Stimulated activated CD8-positive, alpha-beta memory T cell treated with anti-CD3 and anti-CD28 coated beads, Interleukin-4, amount 100 ng/mL, for 1 hour (primary cell): ENCODE results near the gene NLRP13.

Source experiments
- DNase-seq, 2 donors: peaks; one replicate each; pipeline ENCODE4 v3.0.0-alpha.2; 2020; ENCODE audit warnings: low read depth in 2 of 2, low spot score in 1 of 2

The NLRP13 gene

DNA sequence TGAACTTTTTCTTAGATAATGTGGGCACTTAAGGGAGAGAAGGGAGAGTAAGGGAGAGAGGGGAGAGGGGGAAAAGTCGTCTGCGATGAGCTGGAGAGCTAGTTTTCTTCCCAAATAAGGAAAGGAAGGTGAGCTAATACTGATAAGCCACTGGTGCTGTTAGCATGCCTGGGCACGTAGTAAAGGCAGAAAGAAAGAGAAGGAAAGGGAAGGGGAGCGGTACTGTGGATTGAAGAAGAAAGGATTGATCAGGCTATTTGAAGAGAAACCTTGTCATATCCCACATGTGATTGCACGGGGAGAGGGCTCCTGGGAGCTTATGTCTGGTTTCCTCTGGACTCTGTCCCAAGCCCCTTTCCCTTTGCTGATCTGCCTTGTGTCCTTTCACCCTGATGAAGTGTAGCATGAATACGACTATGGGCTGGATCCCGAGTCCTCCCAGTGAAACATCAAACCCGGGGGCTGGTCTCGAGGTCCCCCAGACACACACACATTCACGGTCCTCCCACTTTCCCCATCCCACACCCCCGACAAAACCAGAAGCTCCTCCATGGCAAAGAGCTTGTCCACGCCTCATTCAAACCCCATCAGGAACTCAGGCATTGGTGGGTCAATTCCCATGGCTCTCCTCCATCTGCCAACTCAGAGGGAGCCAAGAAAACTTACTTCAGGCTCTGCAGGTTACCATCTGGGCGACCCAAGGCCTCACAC is 30.6 kb downstream of the NLRP13 start:
- DNase-seq: no peak

DNA sequence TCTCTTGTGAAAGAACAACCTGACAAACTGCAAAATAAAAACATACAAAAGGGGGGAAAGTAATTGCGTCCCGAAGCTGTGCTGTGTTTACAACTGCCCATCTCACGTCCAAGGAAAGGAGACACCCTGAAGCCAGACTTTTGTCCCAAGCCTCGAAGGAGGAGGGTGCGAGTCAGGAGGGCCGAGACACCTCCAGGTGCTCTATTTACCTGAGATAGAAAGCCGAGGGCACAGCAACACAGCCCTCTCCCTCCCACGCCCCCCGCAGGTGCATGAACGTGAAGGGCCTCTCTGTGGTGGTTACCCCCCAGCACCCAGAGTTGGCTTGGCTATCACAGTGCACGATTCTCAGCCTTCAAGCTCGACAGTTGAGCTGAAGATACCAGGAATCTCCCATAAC is 33.2 kb downstream of the NLRP13 start:
- DNase-seq: no peak

DNA sequence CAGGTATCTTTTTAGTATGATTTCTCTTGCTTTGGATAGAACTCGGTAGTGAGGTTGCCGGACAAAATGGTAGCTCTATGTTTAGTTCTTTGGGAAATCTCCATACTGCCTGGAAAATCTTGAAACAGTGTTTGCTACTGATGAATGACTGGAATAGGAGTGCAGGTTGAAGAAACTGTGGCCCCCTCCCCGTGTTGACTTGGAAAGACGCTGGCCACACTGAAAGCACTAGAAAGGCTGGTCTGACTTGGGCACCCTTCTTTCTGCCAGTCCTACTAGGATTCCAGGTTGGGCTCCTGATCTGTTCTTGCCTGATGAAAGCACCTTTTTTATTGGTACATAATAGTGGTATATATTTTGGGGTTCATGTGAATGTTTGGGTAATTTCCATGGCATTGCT is 49.5 kb downstream of the NLRP13 start:
- no peak for DNase-seq

DNA sequence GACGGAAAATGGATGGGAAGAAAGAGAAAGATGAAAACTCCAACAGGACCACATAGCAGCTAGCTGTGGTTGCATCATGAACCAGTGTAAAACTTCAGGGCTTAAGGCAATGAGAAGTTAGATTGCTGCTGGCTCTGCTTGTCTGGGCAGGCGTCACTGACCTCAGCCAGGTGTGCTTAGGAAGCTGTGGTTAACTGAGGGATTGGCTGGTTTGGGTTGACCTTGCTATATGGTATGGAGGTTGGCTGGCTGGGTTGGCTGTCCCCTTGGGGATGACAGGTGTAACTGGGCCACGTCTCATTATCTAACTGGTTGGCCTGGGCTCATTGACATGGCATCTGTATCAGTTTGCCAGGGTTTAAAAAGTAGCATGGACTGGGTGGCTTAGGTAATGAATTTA is 54.9 kb downstream of the NLRP13 start:
- DNase-seq: no peak

DNA sequence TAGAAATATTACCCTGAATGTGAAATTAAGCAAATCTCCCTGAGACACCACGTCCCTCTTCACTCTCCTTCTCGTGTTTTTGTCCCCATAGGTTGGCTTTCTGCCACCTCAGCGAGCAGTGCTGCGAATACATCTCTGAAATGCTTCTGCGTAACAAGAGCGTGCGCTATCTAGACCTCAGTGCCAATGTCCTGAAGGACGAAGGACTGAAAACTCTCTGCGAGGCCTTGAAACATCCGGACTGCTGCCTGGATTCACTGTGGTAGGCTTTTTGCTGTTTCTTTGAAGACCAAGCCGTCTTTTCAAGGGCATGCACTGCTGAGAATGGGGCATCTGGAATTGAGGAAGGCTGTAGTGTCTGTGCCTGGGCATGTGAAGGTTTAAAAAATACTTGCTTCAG is 61.4 kb downstream of the NLRP13 start:
- no peak for DNase-seq

DNA sequence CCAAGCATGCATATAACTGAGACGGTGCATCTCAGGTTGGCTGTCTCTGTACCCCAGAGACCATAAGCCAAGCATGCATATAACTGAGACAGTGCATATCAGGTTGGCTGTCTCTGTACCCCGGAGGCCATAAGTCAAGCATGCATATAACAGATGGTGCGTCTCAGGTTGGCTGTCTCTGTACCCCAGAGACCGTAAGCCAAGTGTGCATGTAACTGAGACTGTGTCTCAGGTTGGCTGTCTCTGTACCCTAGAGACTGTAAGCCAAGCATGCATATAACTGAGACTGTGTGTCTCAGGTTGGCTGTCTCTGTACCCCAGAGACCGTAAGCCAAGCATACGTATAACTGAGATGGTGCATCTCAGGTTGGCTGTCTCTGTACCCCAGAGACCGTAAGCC is 65.0 kb downstream of the NLRP13 start:
- no peak for DNase-seq

DNA sequence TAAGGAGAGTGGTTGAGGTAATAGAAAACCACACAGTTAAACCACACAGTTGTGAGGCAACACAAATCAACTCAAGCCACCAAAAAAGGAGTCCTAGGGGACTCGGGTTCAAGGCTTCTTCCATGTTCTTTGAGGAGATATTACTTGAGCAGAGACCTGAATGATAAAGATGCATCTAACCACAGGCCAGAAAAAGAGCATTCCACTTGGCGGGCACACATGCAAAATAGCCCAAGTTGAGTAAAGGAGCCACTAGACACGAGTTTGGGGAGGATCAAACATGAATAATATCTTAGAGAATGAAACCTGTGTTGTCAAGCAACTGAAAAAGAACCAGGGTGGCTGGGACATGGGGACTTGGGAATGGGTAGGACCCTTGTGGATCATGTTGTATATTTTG is 65.6 kb downstream of the NLRP13 start:
- no peak for DNase-seq

DNA sequence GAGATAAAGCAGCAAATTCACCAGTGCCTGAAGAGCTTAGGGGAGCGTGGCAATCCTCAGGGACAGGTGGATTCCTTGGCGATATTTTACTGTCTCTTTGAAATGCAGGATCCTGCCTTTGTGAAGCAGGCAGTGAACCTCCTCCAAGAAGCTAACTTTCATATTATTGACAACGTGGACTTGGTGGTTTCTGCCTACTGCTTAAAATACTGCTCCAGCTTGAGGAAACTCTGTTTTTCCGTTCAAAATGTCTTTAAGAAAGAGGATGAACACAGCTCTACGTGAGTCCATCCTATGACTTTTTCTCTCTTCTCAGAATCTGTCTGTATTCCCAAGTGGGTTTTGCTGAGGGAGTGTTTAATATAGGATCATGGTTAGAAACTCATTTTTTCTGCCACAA is 73.2 kb downstream of the NLRP13 start:
- no peak for DNase-seq

DNA sequence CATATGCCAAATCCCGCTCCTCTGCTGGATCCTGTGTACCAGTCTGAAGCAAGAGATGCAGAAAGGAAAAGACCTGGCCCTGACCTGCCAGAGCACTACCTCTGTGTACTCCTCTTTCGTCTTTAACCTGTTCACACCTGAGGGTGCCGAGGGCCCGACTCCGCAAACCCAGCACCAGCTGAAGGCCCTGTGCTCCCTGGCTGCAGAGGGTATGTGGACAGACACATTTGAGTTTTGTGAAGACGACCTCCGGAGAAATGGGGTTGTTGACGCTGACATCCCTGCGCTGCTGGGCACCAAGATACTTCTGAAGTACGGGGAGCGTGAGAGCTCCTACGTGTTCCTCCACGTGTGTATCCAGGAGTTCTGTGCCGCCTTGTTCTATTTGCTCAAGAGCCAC is 73.7 kb downstream of the NLRP13 start:
- no peak for DNase-seq

DNA sequence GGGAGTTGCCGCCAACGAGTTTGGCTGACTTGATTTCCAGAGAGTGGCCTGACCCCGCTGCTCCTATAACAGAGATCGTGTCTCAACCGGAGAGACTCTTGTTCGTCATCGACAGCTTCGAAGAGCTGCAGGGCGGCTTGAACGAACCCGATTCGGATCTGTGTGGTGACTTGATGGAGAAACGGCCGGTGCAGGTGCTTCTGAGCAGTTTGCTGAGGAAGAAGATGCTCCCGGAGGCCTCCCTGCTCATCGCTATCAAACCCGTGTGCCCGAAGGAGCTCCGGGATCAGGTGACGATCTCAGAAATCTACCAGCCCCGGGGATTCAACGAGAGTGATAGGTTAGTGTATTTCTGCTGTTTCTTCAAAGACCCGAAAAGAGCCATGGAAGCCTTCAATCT is 74.2 kb downstream of the NLRP13 start:
- no peak for DNase-seq

DNA sequence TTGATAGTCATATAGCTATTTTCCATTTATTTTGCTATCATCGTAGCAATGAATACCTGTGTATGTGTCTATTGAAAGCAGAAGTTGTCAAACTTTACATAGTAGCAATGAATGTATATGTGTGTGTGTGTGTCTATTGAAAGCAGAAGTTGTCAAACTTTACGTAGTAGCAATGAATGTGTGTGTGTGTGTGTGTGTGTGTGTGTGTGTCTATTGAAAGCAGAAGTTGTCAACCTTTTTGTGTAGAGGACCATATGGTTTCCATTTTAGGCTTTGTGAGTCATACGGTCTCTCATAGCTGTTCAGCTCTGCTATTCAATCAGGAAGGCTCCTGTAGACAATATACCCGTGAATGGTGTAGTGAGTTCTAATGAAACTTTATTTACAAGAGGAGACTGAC is 75.0 kb downstream of the NLRP13 start:
- no peak for DNase-seq

DNA sequence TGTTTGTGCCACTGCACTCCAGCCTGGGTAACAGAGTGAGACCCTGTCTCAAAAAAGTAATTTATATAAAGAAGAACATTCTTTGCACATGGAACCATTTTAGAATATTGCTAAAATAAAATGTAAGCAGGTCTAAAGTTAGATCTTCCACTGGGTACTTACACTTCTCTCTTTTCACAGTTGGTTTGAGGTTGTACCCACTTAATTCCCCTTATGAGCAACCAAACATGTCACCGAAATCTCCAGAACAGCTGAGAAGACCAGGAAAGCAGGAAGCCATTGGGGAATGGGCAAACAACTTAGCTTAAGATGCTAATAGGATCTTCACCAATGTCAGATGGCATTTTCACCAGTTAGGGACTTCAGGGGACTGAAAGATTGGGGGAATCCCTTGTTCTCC is 77.0 kb downstream of the NLRP13 start:
- no peak for DNase-seq
